ENCODE measurements around the gene PARP16.
A peak's percentile ranks its signal among the peaks of the same experiment; 100 is the strongest.
"Not testable (repeated sequence)": the region's sequence is repeated elsewhere in the genome, so short reads cannot be mapped to it uniquely, and the experiment has no call there.

The PARP16 gene

DNA sequence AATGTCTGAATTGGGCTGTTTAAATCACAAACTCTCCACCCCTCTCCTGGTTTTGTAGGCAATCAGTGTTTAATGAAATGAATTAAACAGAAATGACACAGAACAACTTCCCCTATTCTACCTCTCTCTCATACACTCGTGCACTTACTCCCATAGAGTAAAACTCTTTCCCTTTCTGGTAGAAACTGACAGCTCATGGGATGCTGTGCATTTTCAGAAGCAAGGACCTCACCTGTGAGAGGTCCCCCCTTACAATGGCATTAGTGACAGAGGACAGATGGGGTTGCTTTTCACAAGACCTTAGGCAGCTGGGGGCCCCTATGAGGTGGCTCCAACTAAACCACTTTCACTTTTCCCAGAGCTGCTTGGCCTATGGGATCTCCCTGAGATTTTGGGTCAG lies 31.9 kb downstream of the PARP16 start:
- Mint-ChIP-seq H3K27ac (no peak overlapping the region), H3K27me3 (no peaks in the 10 kb centered on the region), H3K36me3 (ENCODE audit: insufficient read depth) (peaks cover 20% of the 10 kb centered on the region), H3K4me3 (no peak overlapping the region), H3K9me3 (no peaks in the 10 kb centered on the region), H3K4me1 (ENCODE audit: low read depth in 2 of 2) (no peaks in the 10 kb centered on the region)
- no peak for DNase-seq
- ATAC-seq (replicated peaks) = no peak

DNA sequence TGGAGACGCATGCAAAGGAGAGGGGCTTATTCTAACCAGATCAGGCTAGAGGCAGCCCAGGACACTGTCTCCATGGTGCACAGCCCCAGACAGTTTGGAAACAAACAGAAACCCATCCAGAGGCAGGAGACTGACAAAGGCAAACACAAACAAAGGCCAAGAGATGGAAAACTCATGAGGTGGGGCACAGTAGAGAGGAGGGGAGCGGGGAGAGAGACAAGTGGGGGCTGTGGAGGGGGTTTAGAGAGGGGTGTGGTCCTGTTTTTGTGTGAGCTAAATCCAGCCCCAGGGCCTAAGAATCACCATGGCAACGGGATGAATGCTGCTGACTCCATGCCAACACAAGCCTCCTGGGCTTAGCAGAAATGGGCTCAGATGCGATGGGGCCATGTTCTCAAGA lies 32.3 kb downstream of the PARP16 start:
- no peak for ATAC-seq (replicated peaks)
- Mint-ChIP-seq H3K4me3 (no peak overlapping the region), H3K27me3 (no peaks in the 10 kb centered on the region), H3K36me3 (ENCODE audit: insufficient read depth) (peaks cover 16% of the 10 kb centered on the region), H3K27ac (no peak overlapping the region), H3K4me1 (ENCODE audit: low read depth in 2 of 2) (no peaks in the 10 kb centered on the region), H3K9me3 (no peaks in the 10 kb centered on the region)
- DNase-seq = no peak

DNA sequence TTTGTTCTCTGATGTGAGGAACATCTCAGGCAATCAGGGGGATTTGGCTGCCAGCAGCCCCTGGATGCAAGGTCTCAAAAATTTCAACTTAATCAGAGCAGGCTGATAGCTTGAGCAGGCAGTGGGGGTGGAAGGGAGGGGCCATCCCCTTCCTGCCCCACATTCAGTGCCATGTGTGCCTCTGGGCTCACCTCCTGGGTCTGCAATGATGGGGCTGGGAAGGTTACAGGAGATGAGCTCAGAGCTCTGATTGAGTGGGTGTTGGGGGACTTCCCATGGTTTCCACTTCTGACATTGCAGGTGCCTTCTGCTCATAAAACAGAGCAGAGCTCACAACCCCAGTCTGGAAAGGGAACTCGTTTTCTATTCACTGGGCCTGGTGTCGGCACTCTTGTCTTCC lies 37.0 kb downstream of the PARP16 start:
- Mint-ChIP-seq H3K36me3 (ENCODE audit: insufficient read depth) (peaks cover 7% of the 10 kb centered on the region), H3K9me3 (no peaks in the 10 kb centered on the region), H3K27me3 (no peaks in the 10 kb centered on the region), H3K4me1 (ENCODE audit: low read depth in 2 of 2) (no peaks in the 10 kb centered on the region), H3K27ac (no peak overlapping the region), H3K4me3 (no peak overlapping the region)
- no peak for DNase-seq
- ATAC-seq (replicated peaks) = no peak

DNA sequence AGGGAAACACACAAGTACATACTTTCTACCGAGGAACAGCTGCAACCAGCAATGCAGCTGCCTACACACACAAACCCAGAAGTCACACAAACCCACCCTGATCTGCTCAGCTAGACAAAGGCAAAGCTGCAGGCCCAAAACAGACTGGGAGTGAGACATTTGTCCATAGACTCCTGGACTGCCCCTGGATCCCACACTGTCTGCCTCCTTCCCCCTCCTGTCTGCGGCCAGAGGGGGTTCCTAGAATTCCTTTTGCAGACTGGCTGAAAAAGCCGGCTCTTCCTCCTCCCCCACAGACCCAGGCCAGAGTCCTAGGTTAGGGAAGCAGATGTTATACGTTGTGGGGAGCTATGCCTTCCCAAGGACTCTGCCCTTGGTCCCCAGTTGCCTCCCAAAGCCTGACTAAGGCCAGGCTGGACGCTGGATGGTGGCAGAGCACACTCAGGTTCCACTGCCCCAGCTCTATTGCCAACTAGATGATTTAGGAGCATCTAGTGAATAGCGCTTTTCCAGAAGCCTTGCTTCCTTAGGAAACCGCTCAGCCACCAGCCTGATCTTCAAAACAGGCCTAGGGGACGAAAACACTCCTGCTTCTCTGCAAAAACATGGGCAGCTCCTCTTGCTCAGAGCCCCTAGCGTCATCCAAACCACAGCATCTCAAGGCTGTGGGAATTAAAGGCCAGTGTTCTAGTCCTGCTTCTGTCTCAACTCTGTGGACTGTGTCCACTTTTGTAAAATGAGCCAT lies 38.0 kb downstream of the PARP16 start:
- DNase-seq (no peak), ATAC-seq (replicated peaks) (no peak)
- Mint-ChIP-seq H3K4me3 (no peak overlapping the region), H3K27ac (peak overlapping the region in 1 of 2 donors; percentile 63), H3K9me3 (no peaks in the 10 kb centered on the region), H3K36me3 (ENCODE audit: insufficient read depth) (peaks cover 7% of the 10 kb centered on the region), H3K4me1 (ENCODE audit: low read depth in 2 of 2) (no peaks in the 10 kb centered on the region), H3K27me3 (no peaks in the 10 kb centered on the region)

DNA sequence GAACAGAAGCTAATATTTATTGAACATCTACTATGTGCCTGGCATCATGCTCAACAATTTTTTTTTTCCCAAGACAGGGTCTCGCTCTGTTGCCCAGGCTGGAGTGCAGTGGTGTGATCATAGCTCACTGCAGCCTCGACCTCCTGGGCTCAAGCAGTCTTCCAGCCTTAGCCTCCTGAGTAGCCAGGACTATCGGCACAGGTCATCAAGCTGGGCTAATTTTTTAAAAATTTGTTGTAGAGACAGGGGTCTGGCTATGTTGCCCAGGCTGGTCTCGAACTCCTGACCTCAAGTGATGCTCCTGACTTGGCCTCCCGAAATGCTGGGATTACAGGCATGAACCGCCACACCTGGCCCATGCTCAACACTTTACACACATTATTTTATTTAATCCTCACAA lies 39.7 kb downstream of the PARP16 start:
- DNase-seq (no peak), ATAC-seq (replicated peaks) (no peak)
- Mint-ChIP-seq H3K9me3 (no peaks in the 10 kb centered on the region), H3K4me3 (no peak overlapping the region), H3K27me3 (no peaks in the 10 kb centered on the region), H3K36me3 (ENCODE audit: insufficient read depth) (peaks cover 4% of the 10 kb centered on the region), H3K4me1 (ENCODE audit: low read depth in 2 of 2) (no peaks in the 10 kb centered on the region), H3K27ac (no peak overlapping the region)

DNA sequence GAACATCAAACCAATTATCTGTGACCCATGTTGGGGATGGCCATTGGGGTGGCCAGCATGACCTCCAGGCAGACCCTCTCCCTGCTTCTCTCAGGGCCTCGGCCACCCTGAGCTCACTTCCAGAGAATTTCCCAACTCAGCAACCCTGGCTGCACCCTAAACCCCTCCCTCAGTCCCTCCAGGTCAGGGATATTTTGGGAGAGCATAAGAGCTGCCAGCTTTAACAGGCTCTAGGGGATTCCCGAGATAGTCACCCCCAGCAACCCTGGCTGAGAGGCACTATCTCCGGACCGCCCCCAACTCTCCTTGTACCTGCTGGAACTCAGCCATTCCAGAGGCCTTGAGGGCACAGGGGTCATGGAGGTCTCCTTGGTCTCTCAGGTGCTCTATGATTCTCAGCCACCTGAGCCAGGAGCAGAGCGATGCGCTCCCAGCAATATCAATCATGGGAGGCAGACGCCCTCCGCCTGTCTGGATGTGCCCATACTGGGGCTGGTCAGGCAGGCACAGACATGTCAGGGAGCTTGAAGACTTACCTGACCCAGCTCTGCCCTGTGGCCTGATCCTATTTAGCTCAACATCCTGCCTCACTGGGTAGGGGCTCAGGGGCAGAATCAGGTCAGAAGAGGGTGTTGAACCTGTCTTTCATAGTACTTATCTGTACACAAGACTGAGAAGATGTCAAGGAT lies 40.5 kb downstream of the PARP16 start:
- Mint-ChIP-seq H3K9me3 (no peaks in the 10 kb centered on the region), H3K4me3 (no peak overlapping the region), H3K27ac (no peak overlapping the region), H3K36me3 (ENCODE audit: insufficient read depth) (peaks cover 4% of the 10 kb centered on the region), H3K4me1 (ENCODE audit: low read depth in 2 of 2) (no peaks in the 10 kb centered on the region), H3K27me3 (no peaks in the 10 kb centered on the region)
- DNase-seq (no peak), ATAC-seq (replicated peaks) (no peak)

DNA sequence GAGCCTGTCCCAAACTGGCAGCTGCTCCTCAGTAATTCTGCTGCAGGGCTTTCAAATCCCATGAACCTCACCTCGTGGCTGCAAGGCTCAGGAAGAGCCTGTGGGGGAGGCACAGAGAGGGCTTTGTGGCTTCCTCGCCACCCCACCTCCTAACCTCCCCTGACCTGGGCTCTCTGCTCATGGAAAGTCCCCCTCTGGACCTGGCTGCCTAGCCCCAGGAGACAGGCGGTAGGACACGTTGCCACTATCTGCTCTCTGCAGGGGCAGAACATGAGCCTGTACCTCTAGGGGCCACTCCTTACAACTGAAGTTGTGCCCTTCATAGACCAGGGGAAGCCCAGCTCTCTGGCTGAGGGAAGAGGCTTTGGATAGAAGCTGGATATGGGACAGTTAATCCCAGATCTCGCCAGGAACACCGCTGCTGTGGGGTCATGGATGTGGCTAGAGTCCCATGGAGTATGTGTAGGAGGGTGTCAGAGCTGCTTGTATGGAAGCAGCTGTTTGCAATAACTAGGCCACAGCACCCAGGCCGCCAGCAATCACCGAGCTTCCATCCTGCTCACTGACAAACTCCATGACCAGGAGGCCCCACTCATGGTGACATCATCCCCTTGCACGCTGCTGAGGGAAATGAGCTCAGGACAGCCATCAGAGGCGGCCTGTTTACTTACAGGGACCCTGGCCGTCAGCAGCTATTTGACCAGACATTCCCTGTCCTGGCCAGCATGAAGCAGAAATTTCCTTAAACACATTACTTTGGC lies 41.4 kb downstream of the PARP16 start:
- no peak overlapping the region for H3K27ac Mint-ChIP-seq
- H3K9me3 Mint-ChIP-seq = no peaks in the 10 kb centered on the region
- peaks cover 4% of the 10 kb centered on the region for H3K36me3 Mint-ChIP-seq (ENCODE audit: insufficient read depth)
- DNase-seq (no peak), ATAC-seq (replicated peaks) (no peak)
- H3K4me3 Mint-ChIP-seq = no peak overlapping the region
- H3K4me1 Mint-ChIP-seq (ENCODE audit: low read depth in 2 of 2) = no peaks in the 10 kb centered on the region
- no peaks in the 10 kb centered on the region for H3K27me3 Mint-ChIP-seq

DNA sequence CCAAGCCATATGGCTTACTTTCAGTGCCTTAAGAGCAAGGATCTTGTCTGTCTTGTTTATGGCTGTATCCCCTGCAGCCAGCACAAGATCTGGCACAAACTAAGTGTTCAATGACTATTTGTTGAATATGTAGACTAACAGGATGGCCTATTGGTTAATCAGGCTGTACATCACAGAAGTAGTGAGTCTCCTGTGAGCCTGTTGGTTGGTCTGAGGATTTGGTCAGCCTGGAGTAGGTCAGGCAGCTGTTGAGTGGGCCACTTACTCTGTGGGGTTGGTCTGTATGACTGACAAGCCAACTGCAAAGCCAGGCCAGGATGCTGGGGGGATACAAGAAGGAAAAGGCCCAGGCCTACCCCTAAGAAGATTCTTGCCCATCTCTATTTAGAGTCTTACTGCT lies 42.0 kb downstream of the PARP16 start:
- Mint-ChIP-seq H3K9me3 (no peaks in the 10 kb centered on the region), H3K36me3 (ENCODE audit: insufficient read depth) (peaks cover 4% of the 10 kb centered on the region), H3K27ac (no peak overlapping the region), H3K4me3 (no peak overlapping the region), H3K4me1 (ENCODE audit: low read depth in 2 of 2) (no peaks in the 10 kb centered on the region), H3K27me3 (no peaks in the 10 kb centered on the region)
- DNase-seq (no peak), ATAC-seq (replicated peaks) (no peak)

DNA sequence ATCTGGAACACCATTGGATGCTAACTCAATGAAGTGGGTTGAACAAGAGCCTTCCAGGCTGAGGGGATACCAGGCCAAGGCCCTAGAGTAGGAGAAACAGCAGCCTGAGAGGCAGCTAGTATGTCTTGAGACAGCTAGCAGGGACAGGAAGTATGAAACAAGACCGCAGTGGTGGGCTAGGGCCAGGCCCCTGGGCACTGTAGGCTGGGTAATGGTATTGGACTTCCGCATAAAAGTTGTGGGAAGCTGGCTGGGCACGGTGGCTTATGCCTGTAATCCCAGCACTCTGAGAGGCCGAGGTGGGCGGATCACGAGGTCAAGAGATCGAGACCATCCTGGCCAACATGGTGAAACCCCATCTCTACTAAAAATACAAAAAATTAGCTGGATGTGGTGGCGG lies 50.2 kb downstream of the PARP16 start:
- H3K27me3 Mint-ChIP-seq; H3K4me3 Mint-ChIP-seq; DNase-seq; H3K4me1 Mint-ChIP-seq (ENCODE audit: low read depth in 2 of 2); ATAC-seq (replicated peaks); H3K9me3 Mint-ChIP-seq; H3K36me3 Mint-ChIP-seq (ENCODE audit: insufficient read depth): not testable (repeated sequence)
- peak overlapping the region in 1 of 2 donors; percentile 52 for H3K27ac Mint-ChIP-seq

DNA sequence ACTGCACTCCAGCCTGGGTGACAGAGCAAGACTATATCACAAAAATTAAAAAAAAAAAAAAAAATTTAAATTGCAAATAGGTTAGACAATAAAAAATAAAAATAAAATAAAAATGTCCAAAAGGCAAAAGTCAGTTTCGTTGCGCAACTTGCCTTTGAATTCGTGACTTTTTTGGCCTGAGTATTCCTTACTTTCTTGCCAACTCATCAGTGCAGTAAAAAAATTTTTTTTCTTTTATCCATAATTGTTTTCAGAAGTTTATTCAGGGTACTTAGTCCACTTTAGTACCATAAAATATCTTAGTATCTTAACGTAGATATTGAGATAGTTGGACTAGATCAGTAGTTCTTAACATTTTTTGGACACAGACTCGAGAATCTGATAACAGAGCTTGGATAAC lies 53.0 kb downstream of the PARP16 start:
- no peaks in the 10 kb centered on the region for H3K9me3 Mint-ChIP-seq
- ATAC-seq (replicated peaks) (no peak), DNase-seq (no peak)
- no peak overlapping the region for H3K27ac Mint-ChIP-seq
- no peaks in the 10 kb centered on the region for H3K4me1 Mint-ChIP-seq (ENCODE audit: low read depth in 2 of 2)
- H3K36me3 Mint-ChIP-seq (ENCODE audit: insufficient read depth) = peaks cover 3% of the 10 kb centered on the region
- H3K27me3 Mint-ChIP-seq = no peaks in the 10 kb centered on the region
- no peak overlapping the region for H3K4me3 Mint-ChIP-seq

DNA sequence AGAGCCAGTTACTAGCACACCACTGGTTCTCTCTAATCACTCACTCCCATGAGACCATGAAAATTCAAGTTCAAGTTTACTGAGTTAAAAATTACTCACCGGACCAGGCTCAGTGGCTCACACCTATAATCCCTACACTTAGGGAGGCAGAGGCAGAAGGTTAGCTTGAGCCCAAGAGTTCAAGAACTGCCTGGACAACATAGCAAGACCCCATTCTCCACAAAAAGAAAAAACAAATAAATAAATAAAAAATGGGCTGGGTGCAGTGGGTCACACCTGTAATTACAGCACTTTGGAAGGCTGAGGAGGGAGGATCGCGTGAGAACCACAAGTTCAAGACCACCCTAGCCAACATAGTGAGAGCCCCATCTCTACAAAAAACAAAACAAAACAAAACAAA lies 54.2 kb downstream of the PARP16 start:
- Mint-ChIP-seq H3K9me3 (no peaks in the 10 kb centered on the region), H3K36me3 (ENCODE audit: insufficient read depth) (peaks cover 3% of the 10 kb centered on the region)
- no peak for ATAC-seq (replicated peaks)

DNA sequence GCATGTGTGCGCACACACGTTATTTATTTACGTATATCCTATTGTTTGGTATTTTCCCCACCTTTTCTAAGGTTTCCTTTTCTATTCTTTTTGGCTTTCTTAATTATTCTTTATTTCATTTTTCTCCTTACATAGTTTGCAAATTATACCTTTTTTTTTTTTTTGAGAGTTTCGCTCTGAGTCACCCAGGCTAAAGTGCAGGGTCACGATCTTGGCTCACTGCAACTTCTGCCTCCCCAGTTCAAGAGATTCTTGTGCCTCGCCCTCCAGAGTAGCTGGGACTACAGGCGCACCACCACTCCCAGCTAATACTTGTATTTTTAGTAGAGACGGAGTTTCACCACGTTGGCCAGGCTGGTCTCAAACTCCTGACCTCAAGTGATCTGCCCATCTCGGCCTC lies 55.4 kb downstream of the PARP16 start:
- no peak for ATAC-seq (replicated peaks)
- Mint-ChIP-seq H3K4me3 (no peak overlapping the region), H3K27me3 (no peaks in the 10 kb centered on the region), H3K4me1 (ENCODE audit: low read depth in 2 of 2) (no peaks in the 10 kb centered on the region), H3K9me3 (no peaks in the 10 kb centered on the region), H3K36me3 (ENCODE audit: insufficient read depth) (no peaks in the 10 kb centered on the region), H3K27ac (no peak overlapping the region)
- DNase-seq = no peak

More for the DNA sequence above, 54.2 kb downstream of the PARP16 start:
- Mint-ChIP-seq H3K4me3 (no peak overlapping the region), H3K4me1 (ENCODE audit: low read depth in 2 of 2) (no peaks in the 10 kb centered on the region), H3K27me3 (no peaks in the 10 kb centered on the region), H3K27ac (no peak overlapping the region)
- DNase-seq = no peak

DNA sequence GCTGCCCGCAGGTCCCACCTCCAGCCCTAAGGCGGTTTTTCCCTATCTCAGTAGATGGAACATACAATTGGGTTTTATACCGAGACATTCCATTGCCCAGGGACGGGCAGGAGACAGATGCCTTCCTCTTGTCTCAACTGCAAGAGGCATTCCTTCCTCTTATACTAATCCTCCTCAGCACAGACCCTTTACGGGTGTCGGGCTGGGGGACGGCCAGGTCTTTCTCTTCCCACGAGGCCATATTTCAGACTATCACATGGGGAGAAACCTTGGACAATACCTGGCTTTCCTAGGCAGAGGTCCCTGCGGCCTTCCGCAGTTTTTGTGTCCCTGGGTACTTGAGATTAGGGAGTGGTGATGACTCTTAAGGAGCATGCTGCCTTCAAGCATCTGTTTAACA lies 59.8 kb downstream of the PARP16 start:
- not testable (repeated sequence) for H3K27ac Mint-ChIP-seq; H3K9me3 Mint-ChIP-seq; H3K36me3 Mint-ChIP-seq (ENCODE audit: insufficient read depth); DNase-seq; ATAC-seq (replicated peaks); H3K4me1 Mint-ChIP-seq (ENCODE audit: low read depth in 2 of 2); H3K4me3 Mint-ChIP-seq; H3K27me3 Mint-ChIP-seq

DNA sequence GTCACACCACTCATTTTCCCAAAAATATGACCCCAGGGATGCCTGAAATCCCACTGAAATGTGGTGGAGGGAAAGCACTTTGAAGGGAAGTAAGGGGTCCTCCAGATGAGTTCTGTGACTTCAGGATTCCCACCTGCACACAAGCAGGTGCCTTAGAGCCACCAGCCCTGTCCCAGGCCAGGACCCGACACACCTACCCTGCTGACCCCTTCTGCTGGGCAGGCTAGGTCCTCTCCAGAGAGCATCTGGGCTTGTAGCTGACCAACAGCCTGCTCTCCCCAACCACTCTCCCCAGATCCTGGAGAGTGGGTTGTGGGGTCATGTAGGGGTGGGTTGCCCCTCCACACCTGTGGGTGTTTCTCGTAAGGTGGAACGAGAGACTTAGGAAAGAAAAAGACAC lies 60.5 kb downstream of the PARP16 start:
- DNase-seq = no peak
- peaks cover 0 to 10% of the 10 kb centered on the region in 2 donors for H3K27me3 Mint-ChIP-seq
- no peaks in the 10 kb centered on the region for H3K4me1 Mint-ChIP-seq (ENCODE audit: low read depth in 2 of 2)
- no peaks in the 10 kb centered on the region for H3K9me3 Mint-ChIP-seq
- H3K27ac Mint-ChIP-seq = no peak overlapping the region
- H3K36me3 Mint-ChIP-seq (ENCODE audit: insufficient read depth) = peaks cover 2% of the 10 kb centered on the region
- H3K4me3 Mint-ChIP-seq = no peak overlapping the region
- ATAC-seq (replicated peaks) = no peak
